AG20443 (cell line): ENCODE measurements around the gene DEGS2.

Experiments
- DNase-seq: peaks from one replicate; pipeline ENCODE4 v3.0.0; 2012; ENCODE audit warnings: low spot score, mixed read lengths

Gene DEGS2

GRCh38 chr14:100114109-100114765 lies 45.2 kb downstream of the DEGS2 start:
- no peak for DNase-seq

DNA sequence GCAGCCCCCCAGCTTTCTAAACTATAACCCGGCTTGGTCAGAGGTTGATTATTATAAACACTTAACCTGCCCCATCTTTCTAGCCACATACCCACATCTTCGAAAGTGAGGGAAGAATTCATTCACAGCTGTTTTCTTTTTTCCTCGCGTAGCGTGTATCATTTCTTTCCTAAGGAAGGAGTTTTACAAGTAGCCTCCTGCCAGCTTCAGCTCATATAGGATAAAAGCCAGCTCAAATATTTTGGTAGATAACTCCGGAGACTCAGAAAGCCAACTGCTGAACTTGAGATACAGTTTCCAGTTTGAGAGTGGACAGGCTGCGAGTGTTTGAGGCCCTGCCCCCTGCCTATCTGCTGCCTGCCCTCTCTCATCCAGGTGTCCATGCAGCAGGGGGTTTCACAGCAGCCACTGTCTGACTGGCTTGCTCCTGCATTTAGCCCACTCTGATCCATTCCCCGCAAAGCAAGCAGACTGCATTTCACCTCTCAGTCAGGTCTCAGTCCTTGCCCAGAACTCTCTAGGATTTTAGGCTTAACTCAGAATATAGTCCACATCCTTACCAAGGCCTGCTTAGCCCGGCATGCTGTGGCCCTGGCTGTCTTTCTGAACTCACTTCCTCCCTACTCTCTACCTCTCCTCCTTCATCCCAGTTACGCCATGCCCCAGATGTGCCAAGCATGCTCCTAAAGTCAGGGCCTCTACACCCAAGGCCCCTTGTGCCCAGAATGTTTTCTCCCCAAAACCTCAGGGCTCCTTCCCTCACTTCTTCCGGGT lies 47.3 kb downstream of the DEGS2 start:
- DNase-seq: no peak

GRCh38 chr14:100110816-100111215 lies 48.6 kb downstream of the DEGS2 start:
- DNase-seq: no peak

GRCh38 chr14:100109594-100109955 lies 49.9 kb downstream of the DEGS2 start:
- no peak for DNase-seq

DNA sequence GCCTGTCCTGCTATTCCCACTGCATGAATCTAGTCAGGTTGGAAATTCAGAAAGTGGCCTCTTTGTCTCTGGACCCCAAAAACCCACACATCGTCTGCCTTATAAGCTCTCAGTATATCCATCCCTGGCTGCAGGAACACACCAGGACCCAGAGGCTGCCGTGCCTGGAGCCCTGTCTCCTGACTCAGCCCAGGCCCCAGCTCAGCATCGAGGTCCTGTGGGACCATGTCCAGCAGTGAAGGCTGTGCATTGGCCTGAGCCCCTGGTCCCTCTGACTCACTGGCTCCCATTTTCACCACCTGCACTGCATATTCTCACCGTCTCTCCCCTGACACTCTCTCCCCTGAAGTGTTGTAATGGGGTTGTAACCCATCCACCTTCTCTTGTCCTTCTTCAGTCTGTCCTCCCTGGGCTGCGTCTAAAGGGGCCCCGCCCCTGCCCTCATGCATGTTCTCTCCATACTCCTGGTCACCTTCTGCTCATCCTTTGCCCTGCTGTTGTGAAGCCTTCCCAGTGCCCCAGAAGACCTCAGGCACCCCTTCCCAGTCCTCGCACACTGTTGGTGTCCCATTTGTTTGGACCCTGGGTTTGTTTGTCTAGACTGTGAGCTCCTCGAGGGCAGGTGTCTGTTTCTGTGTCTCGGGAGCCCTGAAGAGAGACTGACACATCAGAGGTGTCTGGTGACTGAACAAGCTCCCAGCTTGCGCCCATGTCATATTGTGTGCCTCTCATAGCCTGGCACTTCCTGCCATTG lies 50.4 kb downstream of the DEGS2 start:
- no peak for DNase-seq

GRCh38 chr14:100108042-100108825 lies 51.2 kb downstream of the DEGS2 start:
- DNase-seq: peak; percentile 91

DNA sequence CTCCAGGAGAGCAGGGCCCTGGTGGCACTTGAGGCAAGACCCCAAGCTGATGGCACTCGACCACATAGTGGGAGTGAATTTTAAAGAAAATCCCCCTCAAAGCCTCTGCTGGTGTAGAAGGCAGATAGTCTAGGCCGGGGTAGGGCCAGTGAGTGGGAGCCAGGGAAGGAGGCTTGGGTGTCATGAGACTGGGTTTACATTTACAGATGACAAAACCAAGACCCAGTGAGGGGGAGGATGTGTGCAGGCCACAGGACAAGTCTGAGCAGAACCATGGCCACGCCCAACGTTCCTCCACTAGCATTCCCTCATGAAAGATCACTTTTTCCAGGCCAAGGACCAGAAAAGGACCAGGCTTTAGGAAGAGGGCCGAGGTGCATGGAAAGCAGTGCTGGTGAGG lies 52.2 kb downstream of the DEGS2 start:
- DNase-seq: no peak

DNA sequence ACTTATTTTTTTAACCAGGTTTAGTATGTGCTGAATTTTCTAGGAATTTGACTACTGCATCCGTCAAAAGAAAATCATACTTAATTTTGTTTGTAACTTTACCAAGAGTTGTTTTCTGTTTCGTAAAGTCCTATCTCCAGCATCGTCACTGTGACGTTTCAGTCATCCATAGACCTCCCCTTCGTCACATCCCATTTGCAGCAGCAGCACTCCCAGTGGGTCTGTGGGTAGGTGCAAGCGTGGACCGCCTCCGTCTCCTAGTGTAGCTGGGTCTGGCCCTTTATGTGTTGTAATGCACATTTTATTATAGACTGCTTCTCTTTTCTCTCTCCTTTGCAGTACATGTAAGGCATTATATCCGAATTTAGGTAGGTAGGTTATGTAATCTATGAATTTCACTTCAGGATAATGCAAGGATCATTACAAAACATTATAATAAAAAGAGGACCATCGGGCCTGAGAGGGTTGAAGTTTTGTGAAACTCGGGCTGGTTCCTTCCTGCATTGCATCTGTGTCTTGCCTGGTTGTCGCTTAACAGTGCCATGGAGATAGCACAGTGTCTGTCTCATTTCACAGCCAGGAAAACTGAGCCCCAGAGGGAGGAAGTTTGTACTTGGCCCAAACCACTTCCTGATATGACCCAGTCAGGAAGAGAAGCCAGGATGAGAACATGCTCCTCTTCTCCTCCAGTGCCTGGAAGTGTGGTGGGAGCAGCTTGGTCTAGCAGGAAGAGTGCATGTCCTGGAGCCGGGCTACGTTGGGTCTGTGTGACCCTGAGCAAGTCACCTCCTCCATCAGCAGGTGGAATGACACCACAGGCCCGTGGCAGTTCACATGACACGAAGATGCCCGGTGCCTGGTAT lies 53.0 kb downstream of the DEGS2 start:
- DNase-seq: no peak

DNA sequence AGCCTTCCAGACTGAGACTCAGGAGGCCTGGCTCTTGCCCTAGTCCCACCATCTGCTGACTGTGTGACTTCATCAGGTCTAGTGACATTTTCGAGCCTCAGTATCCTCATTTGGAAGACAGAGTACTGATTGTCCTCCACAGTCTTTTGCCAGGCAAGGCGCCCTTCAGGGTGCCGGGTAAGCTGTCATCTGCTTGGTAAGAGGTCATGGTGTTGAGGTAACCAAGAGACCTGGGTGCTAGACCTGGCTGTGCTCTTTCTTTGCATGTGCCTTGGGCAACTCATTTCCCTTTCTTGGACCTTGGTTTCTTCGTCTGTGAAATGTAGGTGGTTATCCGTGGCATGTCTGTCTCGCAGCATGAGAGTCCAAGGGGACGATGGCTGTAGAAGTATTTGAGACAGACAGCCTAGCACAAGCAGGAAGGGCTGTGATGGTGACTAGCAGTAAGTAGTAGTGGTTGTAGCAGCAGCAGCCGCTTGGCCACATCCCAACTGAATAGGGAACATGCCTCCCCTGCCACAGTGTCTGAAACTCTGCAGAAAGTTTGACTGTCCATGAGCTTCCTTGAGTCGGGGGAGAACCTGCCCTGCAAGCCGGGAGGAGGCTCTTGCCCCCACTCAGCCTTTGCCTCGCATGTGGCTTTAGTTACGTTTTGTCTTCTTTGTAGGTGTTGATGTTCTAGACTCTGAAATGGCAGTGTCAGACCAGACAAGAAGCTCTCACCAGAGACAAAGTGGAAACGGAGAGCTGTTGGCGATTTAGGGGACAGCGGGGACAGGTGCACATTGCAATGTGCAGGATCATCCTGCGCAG lies 53.9 kb downstream of the DEGS2 start:
- DNase-seq: no peak

DNA sequence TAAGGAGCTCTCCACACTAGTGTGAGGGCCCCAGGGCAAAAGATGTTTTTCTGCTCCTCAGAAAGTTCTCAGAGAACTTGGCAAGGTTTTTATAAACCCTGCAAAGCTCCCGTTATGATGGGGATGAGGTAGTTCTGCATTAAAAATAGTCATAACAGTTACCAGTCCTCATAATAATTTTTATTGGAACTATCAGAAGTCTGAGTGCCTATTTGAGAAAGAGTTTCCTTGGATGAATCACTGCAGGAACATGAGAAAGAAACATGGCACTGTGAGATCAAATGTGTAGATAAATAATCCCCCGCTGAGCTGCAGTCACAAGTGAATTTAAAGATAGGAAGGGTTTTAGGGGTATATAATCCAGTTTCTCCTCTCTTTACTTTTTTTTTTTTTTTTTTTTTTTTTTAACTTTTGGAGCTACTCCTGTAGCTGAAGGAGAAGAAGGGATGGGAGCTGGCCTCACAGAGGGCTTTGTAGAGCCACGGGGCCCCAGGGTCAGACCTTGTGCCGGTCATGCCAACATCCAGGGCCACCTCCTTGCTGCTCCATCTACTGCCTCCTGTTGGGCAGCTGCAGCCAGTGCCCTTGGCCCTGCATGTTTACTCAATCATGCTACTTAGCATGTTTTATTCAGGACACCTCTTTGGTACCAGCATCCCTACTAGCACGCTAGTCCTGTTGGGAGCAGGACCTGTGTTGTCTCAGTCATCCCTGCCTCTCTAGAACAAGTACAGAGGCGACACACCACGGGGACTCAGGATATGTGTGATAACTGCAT lies 54.7 kb downstream of the DEGS2 start:
- no peak for DNase-seq

DNA sequence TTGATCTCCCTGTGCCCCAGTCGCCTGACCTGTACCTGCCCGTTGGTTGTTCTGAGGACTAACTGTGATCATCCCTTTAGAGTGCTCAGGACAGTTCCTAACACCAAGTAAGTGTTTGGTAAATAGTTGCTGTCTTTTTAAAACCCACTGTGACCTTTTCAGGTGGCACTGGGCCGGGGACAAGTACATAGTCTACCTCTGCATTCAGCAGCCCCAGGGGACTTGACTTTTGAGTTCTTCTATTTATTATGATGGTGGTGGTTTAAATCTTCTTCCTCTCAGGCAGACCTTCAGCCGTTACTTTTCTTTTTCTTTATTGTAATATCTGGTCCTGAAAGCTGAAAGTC lies 55.5 kb downstream of the DEGS2 start:
- no peak for DNase-seq

- DNase-seq: no peak
These were observed 56.0 kb downstream of the DEGS2 start for GRCh38 chr14:100103250-100104005.

DNA sequence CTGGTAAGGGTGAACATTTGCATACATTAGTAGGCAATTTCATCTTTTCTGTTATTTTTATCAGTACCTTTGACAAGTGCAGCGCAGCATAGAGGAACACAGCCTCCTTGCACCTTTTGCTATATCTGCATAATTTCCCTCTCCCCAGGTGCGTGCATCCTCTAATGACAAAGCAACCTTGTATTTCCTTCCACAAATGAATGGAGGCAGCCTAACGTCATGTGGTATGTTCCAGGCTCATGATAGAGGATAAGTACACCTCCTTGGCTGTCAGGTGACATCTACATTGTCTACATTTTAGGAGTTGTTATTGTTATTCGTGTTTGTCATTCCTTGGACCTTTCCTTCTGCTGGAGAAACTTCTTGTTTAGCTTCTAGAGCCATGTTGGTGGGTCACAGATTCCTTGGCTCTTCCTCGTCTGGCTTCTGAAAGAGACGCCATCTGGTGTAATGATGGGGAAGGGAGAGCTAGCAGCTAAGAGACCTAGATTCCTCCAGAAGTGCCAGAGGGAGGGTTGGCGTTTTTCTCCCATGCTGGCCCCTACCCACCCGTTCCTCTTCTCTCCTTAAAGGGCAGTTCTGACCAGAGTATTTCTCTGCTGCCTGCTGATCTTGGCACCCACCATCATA lies 57.2 kb downstream of the DEGS2 start:
- DNase-seq: no peak

- no peak for DNase-seq
These were observed 59.3 kb downstream of the DEGS2 start for GRCh38 chr14:100100032-100100703.

- DNase-seq: no peak
These were observed 61.3 kb downstream of the DEGS2 start for GRCh38 chr14:100098171-100098570.

DNA sequence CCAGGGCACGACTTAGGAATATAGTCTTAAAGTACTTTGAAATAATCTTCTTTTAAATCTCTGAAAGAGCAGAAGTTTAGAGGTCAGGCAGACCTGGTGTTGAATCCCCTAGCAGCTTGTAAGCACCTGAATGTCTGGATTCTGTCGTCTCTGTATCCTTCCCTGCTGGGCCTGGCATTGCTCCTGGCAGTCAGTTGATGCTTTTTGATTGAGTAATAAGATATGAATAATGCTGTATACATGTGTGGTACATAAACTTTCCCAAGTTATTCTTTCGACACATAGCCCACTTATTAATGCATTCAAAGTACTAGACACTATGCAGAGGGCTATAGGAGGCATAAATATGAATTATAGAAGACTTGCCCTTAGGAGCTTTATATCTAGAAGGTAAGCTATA lies 62.8 kb downstream of the DEGS2 start:
- peak; percentile 39 for DNase-seq
